Lower lobe of right lung (tissue), 2 donors: ENCODE results near the gene PHF2. TPM values are rescaled to one million over a fixed set of nuclear protein-coding genes. Genes with fewer than 3 reads are reported as not detected.

Experiments
- ATAC-seq, 2 donors: fragments of 200-7000 bp; cut with Tn5 transposase; one replicate each; pipeline ENCODE4 v1.9.1; 2020 to 2022; ENCODE audit warnings: mild to moderate bottlenecking in 2 of 2, moderate library complexity in 2 of 2
- DNase-seq: peaks from one replicate; pipeline ENCODE4 v3.0.0-alpha.2; 2020
- H3K27ac ChIP-seq: fragments of 200-600 bp; one replicate; pipeline ENCODE4 v1.8.0; 2022
- H3K27me3 ChIP-seq: fragments of 200-600 bp; one replicate; pipeline ENCODE4 v1.8.0; 2022; ENCODE audit warnings: low read depth
- H3K36me3 ChIP-seq: fragments of 200-600 bp; one replicate; pipeline ENCODE4 v1.8.0; 2022; ENCODE audit warnings: mild to moderate bottlenecking
- H3K4me1 ChIP-seq: fragments of 200-600 bp; one replicate; pipeline ENCODE4 v1.8.0; 2022
- H3K4me3 ChIP-seq: fragments of 200-600 bp; one replicate; pipeline ENCODE4 v1.8.0; 2022; ENCODE audit warnings: mild to moderate bottlenecking
- H3K9me3 ChIP-seq: fragments of 200-600 bp; one replicate; pipeline ENCODE4 v1.8.0; 2022
- CTCF ChIP-seq: fragments of 200-600 bp; IDR thresholded peaks from one replicate; pipeline ENCODE4 v1.8.0; 2022; ENCODE audit warnings: antibody characterized with exemption, mild to moderate bottlenecking
- intact Hi-C: fragments of 100-400 bp; cut with DNase I; formaldehyde crosslinking; loops from one replicate; pipeline ENCODE4 v1.11.0; 2022
- total RNA-seq: library from RNA; stranded (reverse); fragmentation: NEBNext Ultra II Directional; extraction: Animal tissue kit (Norgen Biotek cat#: 25700); gene quantifications from one replicate; pipeline ENCODE4 v1.2.1, GENCODE V29; 2021
- donor health status: DM: no; HTN: yes; CAD: no; lungs with severe emphysema.

Gene PHF2
- total RNA-seq, 1 donor from 2014 or later = 39.1 TPM

GRCh38 chr9:93674580-93675335 is 98.4 kb downstream of the PHF2 start:
- Histone ChIP-seq H3K27ac (no peak overlapping the region), H3K27me3 (no peaks in the 10 kb centered on the region), H3K4me1 (no peaks in the 10 kb centered on the region), H3K36me3 (peaks cover 42% of the 10 kb centered on the region), H3K9me3 (no peaks in the 10 kb centered on the region), H3K4me3 (no peak overlapping the region)
- no peak for TF ChIP-seq CTCF
- intact Hi-C loops = no loop called here
- ATAC-seq = no peak
- DNase-seq = peak; percentile 39

GRCh38 chr9:93675336-93676150 is 99.2 kb downstream of the PHF2 start:
- Histone ChIP-seq H3K9me3 (no peaks in the 10 kb centered on the region), H3K27ac (no peak overlapping the region), H3K4me3 (no peak overlapping the region), H3K27me3 (no peaks in the 10 kb centered on the region), H3K36me3 (peaks cover 42% of the 10 kb centered on the region), H3K4me1 (no peaks in the 10 kb centered on the region)
- ATAC-seq (no peak), DNase-seq (peak; percentile 38)
- no peak for TF ChIP-seq CTCF
- intact Hi-C loops = no loop called here

- Histone ChIP-seq H3K27me3 (no peaks in the 10 kb centered on the region), H3K36me3 (peaks cover 42% of the 10 kb centered on the region), H3K9me3 (no peaks in the 10 kb centered on the region), H3K27ac (no peak overlapping the region), H3K4me1 (no peaks in the 10 kb centered on the region), H3K4me3 (no peak overlapping the region)
- intact Hi-C loops = no loop called here
- peak; percentile 37 for DNase-seq
- TF ChIP-seq CTCF = no peak
- ATAC-seq = no peak
Measured at GRCh38 chr9:93676310-93677047, 100.1 kb downstream of the PHF2 start.

GRCh38 chr9:93677048-93677571 is 100.7 kb downstream of the PHF2 start:
- H3K27me3 ChIP-seq = no peaks in the 10 kb centered on the region
- peaks cover 42% of the 10 kb centered on the region for H3K36me3 ChIP-seq
- no peaks in the 10 kb centered on the region for H3K4me1 ChIP-seq
- no peak for TF ChIP-seq CTCF
- ATAC-seq (no peak), DNase-seq (peak; percentile 39)
- H3K9me3 ChIP-seq = no peaks in the 10 kb centered on the region
- H3K27ac ChIP-seq = no peak overlapping the region
- intact Hi-C loops = no loop called here
- no peak overlapping the region for H3K4me3 ChIP-seq

- TF ChIP-seq CTCF = no peak
- H3K27me3 ChIP-seq = no peaks in the 10 kb centered on the region
- DNase-seq (peak; percentile 34), ATAC-seq (no peak)
- no peaks in the 10 kb centered on the region for H3K9me3 ChIP-seq
- no peak overlapping the region for H3K4me3 ChIP-seq
- intact Hi-C loops = no loop called here
- no peaks in the 10 kb centered on the region for H3K4me1 ChIP-seq
- peaks cover 42% of the 10 kb centered on the region for H3K36me3 ChIP-seq
- H3K27ac ChIP-seq = no peak overlapping the region
Measured at GRCh38 chr9:93677641-93678136, 101.3 kb downstream of the PHF2 start.
